Posterior vena cava (tissue), 2 donors: ENCODE data around the gene PNISR. TPM values are rescaled to one million over a fixed set of nuclear protein-coding genes. Genes with fewer than 3 reads are reported as not detected.
"Not testable (repeated sequence)": the region's sequence is repeated elsewhere in the genome, so short reads cannot be mapped to it uniquely, and the experiment has no call there.

Experiments
- DNase-seq: peaks from one replicate; pipeline ENCODE4 v3.0.0-alpha.2; 2020; ENCODE audit warnings: low spot score
- intact Hi-C, 2 donors: fragments of 100-400 bp; cut with DNase I; formaldehyde crosslinking; loops; one replicate each; pipeline versions ENCODE4 v1.14.1 to v1.14.2; 2022 to 2023
- long read RNA-seq, 2 donors: library from polyadenylated mRNA; unstranded; transcript quantifications; one replicate each; pipeline ENCODE4 v2.0.0, GENCODE V29; 2020 to 2021
- total RNA-seq, 2 donors: library from RNA; stranded (reverse); fragmentation: NEBNext Ultra II Directional; extraction: Animal tissue kit (Norgen Biotek cat#: 25700); gene quantifications; one replicate each; pipeline ENCODE4 v1.2.1, GENCODE V29; 2021
- donor health status: DM: yes; HTN: yes; CAD: no.
- donor health status: DM: yes; HTN: yes; CAD: no.

PNISR gene, protein sequence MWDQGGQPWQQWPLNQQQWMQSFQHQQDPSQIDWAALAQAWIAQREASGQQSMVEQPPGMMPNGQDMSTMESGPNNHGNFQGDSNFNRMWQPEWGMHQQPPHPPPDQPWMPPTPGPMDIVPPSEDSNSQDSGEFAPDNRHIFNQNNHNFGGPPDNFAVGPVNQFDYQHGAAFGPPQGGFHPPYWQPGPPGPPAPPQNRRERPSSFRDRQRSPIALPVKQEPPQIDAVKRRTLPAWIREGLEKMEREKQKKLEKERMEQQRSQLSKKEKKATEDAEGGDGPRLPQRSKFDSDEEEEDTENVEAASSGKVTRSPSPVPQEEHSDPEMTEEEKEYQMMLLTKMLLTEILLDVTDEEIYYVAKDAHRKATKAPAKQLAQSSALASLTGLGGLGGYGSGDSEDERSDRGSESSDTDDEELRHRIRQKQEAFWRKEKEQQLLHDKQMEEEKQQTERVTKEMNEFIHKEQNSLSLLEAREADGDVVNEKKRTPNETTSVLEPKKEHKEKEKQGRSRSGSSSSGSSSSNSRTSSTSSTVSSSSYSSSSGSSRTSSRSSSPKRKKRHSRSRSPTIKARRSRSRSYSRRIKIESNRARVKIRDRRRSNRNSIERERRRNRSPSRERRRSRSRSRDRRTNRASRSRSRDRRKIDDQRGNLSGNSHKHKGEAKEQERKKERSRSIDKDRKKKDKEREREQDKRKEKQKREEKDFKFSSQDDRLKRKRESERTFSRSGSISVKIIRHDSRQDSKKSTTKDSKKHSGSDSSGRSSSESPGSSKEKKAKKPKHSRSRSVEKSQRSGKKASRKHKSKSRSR
- 10 to 100 TPM; 74.1 to 79.0 TPM for total RNA-seq
- long read RNA-seq, donor 1, full-length matches to known transcripts, result 16 of 30 reads
- long read RNA-seq, donor 1, partial matches to known transcripts, result 7 of 30 reads
- long read RNA-seq, donor 1, other reads (novel, unspliced or antisense), result 7 of 30 reads
- long read RNA-seq, donor 2, full-length matches to known transcripts, result 40 of 114 reads
- long read RNA-seq, donor 2, partial matches to known transcripts, result 49 of 114 reads
- long read RNA-seq, donor 2, other reads (novel, unspliced or antisense), result 25 of 114 reads

DNA sequence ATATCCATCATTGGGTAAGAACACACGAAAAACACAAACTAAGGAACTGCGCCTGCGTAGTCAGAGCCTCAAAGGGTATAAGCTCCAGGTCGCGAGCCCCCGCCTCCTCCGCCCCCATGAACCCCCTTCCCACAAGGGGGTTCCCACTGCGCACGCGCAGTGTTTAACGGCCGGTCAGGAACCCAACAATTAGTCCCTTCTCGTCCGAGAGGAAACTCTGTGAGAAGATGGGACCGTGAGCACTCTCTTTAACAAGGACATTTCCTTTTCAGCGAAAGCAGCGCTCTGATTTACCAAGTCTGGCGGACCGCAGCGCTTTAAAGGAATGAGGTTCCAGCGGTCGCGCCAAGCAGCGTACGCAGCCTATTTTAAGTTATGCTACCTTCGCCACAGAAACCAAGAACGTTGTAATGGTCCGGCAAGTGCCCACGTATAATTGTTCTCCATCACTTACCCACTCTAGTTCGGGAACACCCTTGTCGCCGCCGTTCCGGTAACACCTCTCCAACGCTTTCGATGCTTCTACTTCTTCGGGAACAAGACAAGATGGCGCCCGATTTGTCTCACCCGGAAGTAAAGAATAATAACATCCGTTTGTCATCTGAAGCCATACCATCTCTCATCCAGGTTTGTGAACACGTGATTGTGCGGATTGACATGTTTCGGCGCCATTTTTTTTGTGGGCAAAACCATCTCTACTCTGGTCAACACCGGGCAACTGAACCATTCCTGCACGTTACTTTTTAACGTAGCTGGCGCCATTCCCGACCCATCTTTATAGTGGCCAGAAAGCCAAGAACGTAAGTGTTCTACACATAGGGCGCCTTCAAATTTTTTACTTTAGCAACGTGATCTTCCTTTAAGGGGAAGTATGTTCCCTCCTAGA is at the start of gene PNISR:
TSS of gene PNISR (minus strand) at position 548 of the 886 bp plus-strand sequence. CDS start 10,649 bp downstream, outside the sequence.
- intact Hi-C loops, result no loop called here
- DNase-seq, result peak; percentile 95

DNA sequence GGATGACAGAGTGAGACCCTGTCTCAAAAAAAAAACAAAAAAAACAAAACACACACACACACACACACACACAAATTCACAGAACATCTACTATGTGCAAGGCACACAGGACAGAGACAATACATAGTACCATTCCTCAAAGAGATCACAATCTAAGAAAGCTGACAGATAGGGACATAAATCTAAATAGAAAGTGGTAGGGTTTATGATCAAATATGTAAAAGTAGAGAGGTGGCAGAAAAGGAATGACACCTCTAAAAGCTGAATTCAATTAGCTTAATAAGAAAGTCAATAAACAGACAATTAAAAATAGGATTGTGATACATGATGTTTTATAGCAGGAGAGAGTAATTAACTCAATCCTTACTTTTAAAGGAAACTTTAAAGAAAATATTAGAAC is 48.6 kb upstream of the PNISR start:
- DNase-seq, result no peak
- intact Hi-C loops, result no loop called here

DNA sequence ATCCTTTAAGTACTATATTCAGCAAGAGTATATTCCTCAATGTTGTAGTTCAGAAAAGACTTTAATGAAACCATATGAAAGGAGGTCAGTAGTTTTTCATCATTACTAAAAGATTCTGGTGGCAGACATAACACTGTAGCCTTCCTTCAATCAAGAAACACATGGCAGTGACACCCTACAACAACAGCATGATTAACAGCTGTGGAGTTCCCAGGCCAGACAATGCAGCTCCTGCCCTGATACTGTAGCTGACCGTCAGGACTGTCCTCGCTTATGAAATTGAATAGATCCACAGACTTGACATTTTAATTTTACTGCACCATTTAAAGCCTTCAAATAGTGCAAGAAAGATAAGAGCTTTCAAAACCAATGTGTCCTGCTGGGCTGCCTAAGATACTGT is 46.5 kb upstream of the PNISR start:
- DNase-seq, result no peak
- intact Hi-C loops, result no loop called here

DNA sequence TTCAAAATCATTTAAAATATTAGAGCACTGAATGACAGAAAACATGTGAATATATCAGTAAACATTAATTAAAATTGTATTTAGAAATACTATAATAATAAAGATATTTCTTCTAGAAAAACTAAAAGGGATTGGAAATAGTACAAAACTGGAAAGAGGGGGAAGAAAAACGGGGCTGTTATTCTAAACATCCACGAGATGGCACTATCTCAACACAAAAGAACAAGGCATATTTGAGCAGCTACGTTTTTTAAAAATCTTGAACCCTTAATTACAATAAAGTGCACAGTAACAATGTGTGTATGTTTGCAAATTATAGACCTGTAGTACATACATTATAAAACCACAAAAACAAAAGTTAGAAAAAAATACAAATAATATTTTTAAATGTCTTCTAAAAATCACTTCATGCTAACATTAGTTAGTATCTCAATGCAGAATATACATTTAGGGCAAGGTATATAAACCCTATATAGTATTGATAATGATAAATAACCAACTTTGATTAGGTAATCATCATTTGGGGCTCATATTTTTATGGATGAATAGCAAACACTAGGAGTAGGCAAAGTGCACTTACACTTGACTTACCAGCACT is 42.5 kb upstream of the PNISR start:
- intact Hi-C loops, result loop anchor here in 1 of 2 donors (10.0 kb wide), 1 partner anchor 277 kb away; no protein-coding TSS in a partner anchor
- DNase-seq, result no peak

DNA sequence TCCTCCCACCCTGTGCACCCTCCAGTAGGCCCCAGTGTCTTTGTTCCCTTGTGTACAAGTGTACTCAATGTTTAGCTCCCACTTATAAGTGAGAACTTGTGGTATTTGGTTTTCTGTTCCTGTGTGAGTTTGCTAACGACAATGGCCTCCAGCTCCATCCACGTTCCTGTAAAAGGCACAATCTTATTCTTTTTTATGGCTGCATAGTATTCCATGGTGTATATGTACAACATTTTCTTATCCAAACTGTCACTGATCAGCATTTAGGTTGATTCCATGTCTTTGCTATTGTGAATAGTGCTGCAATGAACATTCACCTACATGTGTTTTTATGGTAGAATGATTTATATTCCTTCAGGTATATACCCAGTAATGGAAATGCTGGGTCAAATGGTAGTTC is 34.0 kb upstream of the PNISR start:
- DNase-seq, intact Hi-C loops: not testable (repeated sequence)

DNA sequence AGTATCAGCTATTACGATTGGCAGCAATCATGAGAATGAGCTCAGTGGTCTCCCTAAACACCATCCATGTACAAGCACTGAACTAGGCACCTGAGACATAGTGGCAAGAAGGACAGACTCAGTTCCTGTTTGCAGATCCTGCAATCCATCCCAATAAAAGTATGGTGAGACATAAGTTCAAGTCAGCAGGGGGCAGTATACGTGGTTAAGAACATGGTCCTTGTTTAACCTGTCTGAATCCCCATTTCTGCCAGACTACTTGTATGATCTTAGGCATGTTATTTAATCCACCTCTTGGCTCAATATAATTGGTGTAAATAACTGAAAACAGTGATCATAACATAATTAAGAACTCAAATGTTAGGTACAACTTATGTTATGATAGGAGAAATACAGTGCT is 33.2 kb upstream of the PNISR start:
- intact Hi-C loops, result no loop called here
- no peak for DNase-seq

DNA sequence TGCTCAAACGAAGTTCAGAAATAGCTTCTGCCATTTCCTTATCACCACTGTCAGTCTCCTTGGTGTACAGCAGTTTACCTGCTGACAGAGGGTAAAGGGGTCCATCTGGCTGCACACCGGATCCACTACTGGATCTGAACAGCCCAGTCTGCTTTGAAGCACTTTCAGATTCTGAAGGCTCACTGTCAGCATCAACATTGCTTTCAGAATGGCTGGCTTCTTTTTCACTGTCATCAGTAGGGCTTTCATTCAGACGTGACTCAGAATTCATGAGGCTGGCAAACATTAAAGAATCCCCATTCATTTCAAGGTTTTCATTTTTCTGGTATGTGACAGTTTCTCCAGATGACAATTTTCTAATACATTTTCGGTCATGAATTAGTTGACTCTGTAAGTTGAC is 21.0 kb upstream of the PNISR start:
- no peak for DNase-seq
- intact Hi-C loops, result no loop called here

DNA sequence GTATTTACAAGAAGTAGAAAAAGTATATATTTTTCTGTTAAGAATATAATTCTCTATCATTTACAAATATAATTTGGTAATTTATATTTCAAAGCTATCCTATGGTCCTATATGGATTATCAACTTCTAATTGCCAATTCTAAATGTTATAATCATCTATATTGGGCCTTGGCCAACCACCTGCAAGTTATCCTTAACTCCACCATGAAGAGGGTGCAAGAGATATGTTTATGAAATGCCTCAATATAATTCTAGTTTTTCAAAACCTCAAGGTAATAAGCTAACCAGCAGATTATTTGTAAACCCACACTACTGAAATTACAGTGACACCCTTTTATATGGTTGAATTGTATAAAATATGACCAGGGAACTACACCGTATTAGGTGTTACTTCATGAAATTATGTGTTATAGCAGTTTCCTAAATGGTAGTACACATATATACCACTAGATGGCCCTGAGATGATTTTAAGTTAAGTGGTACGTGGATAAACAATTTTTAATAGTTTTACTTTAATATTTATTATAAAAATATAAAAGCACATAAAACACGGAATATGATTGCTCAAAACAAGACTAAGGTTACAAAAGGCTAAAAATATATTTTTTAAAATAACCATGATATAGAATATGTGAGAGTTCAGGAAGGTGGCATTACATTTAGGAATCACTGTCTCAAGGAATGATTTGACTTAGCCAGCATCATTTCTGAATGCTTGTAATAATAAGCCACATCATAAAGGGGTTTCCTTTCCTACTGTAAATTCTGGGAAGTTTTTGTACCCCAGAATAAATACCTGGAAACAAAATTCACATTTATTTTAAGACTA is 9.8 kb upstream of the PNISR start:
- no peak for DNase-seq
- intact Hi-C loops, result no loop called here

DNA sequence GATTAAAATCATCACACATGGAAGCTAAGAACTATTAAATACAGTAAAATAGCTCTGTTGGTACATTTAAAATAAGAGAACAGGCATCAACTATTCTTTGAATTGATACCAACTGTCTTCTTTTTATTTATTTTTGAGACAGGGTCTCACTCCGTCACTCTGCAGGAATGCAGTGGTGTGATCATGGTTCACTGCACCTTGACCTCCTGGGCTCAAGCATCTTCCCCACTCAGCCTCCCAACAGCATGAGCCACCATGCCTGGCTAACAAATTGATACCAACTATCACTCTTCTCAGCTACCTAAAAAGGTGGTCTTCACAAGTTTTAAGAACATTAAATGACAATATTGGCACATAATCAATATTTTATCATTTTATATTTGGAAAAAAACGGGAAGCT is 7.8 kb upstream of the PNISR start:
- intact Hi-C loops, result no loop called here
- DNase-seq, result no peak

DNA sequence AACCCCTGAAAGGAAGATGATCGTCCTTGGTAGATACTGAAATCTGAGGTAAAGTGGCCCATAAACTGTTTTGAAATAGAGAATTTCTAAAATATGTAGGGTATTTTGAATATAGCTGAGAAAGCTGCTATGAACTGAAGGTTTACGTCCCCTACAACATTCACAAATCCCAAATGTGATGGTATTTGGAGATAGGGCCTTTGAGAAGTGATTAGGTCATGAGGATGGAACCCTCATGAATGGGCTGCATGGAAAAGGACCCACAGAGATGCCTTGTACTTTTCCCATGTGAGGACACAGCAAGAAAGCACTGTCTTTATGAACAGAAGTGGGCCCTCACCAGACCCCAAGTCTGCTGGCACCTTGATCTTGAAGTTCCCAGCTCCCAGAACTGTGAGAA is 6.8 kb upstream of the PNISR start:
- no peak for DNase-seq
- intact Hi-C loops, result no loop called here

DNA sequence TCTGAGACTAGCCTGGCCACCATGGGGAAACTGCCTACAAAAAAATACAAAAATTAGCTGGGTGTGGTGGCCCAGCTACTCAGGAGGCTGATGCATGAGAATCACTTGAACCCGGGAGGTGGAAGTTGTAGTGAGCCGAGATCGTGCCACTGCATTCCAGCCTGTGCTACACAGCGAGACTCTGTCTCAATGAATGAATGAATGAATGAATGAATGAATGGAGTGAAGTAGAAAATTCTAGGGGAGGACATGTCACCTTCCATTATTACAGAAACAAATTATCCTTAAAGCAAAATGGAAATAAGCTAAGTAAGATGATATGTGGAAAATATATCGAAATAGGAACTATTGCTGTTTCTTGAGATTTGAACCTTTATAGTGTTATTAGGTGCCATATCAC is 2.9 kb upstream of the PNISR start:
- intact Hi-C loops, result no loop called here
- DNase-seq, result no peak

DNA sequence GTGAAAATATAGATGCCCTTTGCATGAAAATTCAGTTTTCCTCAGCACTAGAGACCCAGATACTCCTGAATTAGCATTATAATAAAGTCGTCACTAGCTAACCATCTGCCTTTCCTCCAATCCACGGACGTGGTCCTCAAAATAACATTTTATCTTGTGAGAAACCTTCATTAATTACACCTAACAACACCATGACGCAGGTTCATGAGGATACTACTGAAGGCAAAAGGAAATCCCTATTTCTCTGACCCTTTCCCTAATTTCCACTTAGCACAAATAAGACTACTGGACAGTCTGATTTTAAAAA is 1.3 kb upstream of the PNISR start:
- intact Hi-C loops, result no loop called here
- no peak for DNase-seq

DNA sequence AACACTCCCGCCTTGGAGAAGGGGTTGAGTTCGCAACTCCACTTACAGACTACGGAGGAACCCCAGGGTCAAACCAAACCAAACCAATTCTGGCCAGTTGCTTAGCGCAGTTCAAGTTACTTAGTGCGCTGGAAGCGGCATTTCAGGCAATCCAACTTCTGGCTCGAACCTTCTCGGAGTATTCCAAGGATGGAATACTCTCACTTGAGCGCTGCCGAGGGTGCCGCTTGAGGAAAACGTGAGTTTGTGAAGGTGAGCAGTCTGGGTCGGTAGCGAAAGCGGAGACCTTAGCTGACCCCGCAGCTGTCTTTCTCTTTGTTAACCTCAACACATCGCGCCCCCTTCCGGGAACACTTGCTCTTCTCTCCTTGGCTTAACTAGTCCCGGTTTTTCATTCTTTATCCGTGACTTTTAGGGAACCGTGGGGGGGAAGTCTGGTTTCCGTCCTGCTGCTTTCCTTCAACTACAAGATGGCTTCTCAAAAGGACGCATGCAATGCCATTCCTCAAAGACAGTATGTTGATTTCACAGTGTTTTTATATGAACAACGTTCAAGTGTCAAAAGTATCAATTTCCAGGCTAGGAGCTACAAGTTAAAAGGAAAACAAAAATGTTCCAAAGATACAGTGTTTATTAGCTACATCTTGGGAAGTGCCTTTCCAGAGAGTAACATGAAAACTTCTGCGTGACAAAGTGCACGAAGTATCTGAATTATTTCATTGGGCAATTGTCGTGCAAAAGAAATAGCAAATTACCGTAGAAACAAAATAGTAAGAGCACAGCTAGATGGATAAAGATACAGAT is 741 bp upstream of the PNISR start:
- DNase-seq, result peak; percentile 95
- intact Hi-C loops, result no loop called here

DNA sequence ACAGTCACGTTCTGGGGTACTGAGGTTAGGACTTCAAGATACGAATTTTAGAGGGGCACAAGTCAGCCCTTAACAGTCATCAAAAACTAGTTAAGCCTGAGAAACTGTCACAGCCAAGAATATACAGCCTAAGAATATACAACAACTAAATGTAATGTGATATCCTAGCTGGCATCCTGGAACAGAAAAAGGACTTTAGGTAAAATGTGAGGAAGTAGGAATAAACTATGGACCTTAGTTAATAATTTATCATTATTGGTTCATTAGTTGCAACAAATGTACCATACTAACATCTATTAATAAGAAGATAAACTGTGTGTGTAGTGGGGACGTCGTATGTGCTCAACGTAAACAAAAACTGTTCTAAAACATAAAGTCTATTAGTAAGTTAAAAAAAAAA is 1.1 kb downstream of the PNISR start:
- DNase-seq, result no peak
- intact Hi-C loops, result no loop called here

DNA sequence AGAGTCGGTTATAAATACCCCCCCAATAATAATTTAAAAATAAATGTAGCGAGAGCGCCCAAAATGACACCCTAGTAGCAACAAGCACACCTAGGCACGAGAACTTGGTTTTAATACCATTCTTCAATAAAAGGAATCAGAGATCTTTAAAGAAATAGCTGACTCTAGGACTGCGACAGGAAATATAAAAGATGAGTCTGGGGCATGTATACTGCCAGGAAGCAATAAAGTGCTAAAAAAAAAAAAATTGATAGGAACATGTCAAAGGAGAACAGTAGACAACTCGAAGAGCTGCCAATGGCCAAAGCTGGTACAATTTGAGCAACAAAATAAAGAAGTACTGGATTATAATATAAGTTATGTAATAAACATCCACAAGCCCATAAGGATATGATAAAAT is 2.2 kb downstream of the PNISR start:
- no peak for DNase-seq
- intact Hi-C loops, result no loop called here

DNA sequence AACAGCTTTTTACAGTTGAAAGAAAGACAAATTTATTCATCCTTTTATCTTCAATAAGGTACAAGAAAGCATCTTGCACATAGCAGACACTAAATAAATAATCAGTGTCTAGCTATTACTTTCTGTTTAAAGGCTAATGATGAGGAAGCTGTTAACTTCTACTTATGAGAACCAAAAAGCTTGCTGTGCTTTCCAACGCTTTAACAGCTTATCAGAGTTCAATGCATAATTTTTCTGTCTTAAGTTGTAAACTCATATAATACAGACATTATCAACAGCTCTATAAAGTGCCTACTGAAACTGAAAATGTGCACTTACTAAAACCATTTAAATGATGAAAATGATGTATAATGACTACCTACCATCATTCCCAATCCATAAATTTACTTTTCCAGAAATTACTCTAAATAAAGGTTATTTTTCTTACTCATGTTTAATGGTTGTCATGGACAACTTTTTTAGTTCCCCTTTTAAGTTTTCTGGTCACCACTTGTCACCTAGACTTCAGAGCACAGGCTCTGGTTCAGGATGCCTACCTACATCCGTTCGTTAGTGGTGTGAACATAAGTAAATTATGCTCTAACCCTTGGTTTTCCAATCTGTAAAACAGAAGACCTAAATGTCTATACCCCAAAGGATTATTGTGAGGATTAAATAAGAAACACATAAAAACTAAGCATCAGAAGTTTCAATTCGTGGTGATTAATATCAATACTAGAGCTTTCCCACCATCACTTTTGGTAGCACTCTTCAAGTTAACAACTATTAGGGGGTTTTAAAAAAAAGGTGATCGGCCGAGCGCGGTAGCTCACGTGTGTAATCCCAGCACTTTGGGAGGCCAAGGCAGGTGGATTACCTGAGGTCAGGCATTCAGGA is 8.0 kb downstream of the PNISR start:
- intact Hi-C loops, result no loop called here
- no peak for DNase-seq
